NB4 (cell line): ENCODE data around the gene POLR2I.

Source experiments
- DNase-seq: peaks from one replicate; pipeline ENCODE4 v3.0.0; 2010; ENCODE audit warnings: low read depth
- H3K4me3 ChIP-seq: one replicate; pipeline ENCODE4 v1.5.1; 2011; ENCODE audit warnings: mild to moderate bottlenecking, low read depth, low read length, moderate library complexity
- MYC ChIP-seq: IDR thresholded peaks from 2 replicates; pipeline ENCODE4 v1.6.1; 2011; ENCODE audit warnings: low read depth, low read length
- POLR2A ChIP-seq: IDR thresholded peaks from 2 replicates; pipeline ENCODE4 v1.6.1; 2011; ENCODE audit warnings: mild to moderate bottlenecking; ENCODE audit not compliant: insufficient read length; ENCODE audit errors: extremely low read depth
- TF ChIP-seq, protein P1 (sequence below): IDR thresholded peaks from one replicate; pipeline ENCODE4 v1.5.1; 2012; ENCODE audit warnings: low read depth, low read length
- TF ChIP-seq, protein P2 (sequence below): IDR thresholded peaks from 2 replicates; pipeline ENCODE4 v1.6.1; 2011; ENCODE audit warnings: low read depth, low read length

POLR2I gene

DNA sequence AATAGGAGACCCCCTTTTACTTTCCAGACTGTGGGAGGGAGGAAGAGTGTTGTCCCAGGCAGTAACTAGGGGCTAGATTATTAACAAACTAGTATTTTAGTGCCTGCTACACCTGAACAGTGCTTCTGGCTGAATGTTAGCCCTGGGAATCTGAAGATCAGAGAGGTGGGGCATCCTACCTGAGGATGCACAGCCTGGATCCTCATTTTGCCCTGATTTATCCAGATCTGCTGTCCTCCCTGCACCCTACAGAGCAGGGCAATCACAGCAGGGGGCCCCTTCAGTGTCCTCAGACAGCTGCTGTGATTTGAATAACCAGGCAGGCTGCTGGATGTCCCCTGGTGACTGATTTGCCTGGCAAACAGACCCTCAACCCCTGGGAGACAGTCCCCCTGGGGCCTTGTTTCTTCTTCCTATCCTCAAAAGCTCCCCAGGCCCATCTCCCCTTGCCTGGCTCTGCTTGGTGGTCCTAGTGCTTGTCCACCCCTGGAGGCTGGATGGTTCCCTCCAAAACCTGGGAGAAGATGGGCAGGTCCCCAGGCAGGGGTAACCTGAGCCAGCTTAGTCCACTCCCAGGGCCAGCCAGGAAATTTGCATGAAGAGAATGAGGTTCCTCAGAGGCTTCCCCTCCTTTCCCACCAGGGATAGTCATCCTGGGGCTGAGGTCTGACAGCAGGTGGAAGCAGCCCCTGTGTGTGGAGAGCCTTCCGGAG, 4.0 kb downstream of the POLR2I start, which contains the start of gene OVOL3:
Gene OVOL3 (plus strand): TSS at position 657 of the 713 bp plus-strand sequence. CDS start 60 bp downstream, outside the sequence.
- no peak for DNase-seq
- no peak within 1 kb of the TSS for H3K4me3 ChIP-seq
- no peak for TF ChIP-seq POLR2A
- no peak for TF ChIP-seq MYC

DNA sequence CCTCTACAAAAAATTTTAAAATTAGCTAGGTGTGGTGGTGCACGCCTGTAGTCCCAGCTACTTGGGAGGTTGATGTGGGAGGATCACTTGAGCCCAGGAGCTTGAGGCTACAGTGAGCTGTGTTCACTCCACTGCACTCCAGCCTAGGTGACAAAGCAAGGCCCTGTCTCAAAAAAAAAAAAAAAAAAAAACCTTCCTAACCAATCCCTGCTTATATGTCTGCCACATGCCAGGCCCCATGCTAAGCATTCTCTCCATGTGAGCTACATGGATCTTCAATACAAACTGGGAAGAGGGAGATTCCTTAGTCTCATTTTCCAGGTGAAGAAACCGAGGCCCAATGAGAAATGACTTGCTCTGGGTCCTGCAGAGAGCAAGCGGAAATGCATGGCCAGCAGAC, 6.0 kb downstream of the POLR2I start:
- DNase-seq = no peak
- no peak overlapping the region for H3K4me3 ChIP-seq
- TF ChIP-seq, protein P1, sequence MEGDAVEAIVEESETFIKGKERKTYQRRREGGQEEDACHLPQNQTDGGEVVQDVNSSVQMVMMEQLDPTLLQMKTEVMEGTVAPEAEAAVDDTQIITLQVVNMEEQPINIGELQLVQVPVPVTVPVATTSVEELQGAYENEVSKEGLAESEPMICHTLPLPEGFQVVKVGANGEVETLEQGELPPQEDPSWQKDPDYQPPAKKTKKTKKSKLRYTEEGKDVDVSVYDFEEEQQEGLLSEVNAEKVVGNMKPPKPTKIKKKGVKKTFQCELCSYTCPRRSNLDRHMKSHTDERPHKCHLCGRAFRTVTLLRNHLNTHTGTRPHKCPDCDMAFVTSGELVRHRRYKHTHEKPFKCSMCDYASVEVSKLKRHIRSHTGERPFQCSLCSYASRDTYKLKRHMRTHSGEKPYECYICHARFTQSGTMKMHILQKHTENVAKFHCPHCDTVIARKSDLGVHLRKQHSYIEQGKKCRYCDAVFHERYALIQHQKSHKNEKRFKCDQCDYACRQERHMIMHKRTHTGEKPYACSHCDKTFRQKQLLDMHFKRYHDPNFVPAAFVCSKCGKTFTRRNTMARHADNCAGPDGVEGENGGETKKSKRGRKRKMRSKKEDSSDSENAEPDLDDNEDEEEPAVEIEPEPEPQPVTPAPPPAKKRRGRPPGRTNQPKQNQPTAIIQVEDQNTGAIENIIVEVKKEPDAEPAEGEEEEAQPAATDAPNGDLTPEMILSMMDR = no peak
- TF ChIP-seq, protein P2, sequence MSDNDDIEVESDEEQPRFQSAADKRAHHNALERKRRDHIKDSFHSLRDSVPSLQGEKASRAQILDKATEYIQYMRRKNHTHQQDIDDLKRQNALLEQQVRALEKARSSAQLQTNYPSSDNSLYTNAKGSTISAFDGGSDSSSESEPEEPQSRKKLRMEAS = no peak
- no peak for TF ChIP-seq MYC
- no peak for TF ChIP-seq POLR2A

DNA sequence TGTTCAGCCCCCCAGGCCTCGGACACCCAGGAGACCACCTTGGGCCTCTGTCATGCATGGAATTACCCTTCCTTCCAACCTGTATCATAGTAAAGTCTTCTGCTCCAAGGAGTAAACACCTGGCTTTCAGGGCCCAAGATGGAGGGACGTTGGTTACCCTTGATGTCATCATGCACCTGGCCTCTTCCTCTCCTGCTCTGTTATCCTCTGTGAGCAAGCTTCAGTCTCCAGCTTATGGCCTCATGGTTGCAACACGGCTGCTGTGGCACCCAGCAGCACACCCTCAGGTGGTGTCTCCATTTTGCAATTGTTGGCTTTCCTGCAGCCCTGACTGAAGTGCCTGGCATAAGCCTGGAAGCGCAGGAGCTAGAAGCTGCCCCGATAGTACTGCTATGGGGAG, 7.7 kb downstream of the POLR2I start:
- TF ChIP-seq POLR2A (no peak), MYC (no peak)
- no peak for DNase-seq

DNA sequence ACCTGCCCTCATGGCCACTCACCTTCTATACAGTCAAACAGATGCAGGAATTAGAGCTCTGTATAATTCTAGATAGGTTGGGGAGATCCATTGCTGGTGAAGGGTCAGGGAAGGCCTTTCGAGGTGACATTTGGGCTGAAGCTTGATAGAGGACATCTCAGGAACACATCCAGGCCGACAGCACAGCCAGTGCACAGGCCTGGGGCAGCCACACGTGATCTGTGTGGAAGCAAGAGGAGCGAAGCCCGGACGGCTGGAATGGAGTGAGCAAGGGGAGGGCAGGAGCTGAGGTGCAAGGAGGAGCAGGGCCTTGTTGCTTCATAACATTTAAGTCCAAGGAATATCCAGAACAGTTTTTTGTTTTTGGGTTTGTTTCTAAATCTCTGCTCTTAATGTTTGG, 8.2 kb downstream of the POLR2I start:
- TF ChIP-seq, protein P2 = no peak
- TF ChIP-seq, protein P1 = no peak
- TF ChIP-seq MYC = no peak
- no peak for TF ChIP-seq POLR2A
- H3K4me3 ChIP-seq = no peak overlapping the region
- DNase-seq = no peak

More for the DNA sequence above, 7.7 kb downstream of the POLR2I start:
- no peak overlapping the region for H3K4me3 ChIP-seq

DNA sequence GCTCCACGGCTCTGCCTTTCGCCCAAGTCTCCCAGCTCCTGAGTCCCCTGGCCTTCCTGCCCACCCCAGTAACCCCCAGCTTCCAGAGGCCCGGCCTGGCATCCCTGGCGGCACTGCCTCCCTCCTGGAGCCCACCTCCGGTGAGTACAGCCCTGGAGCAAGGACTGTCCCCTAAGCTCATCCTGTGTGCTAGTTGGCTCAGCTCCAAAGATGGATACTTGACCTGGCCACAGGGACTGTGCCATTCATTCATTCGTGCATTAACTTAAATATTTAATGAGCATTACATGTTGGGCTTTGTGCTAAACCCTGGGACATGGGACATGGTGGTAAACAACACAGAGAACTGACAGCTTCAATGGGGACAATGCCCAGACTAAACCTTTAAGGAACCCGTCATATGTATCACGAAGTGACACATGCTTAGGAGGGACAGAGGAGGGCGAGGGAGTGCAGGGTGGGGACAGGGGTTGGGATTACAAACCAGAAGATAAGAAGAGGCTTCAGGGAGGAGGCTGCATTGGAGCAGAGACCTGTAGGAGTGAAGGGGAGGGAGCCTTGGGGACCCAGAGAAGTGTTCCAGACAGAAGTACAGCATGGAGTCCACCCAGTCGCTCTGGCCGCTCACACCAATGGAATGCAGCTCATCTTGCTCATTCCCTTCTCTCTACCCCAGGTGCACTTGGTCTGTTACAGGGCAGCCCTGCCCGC, 10.7 kb downstream of the POLR2I start:
- no peak for TF ChIP-seq MYC
- TF ChIP-seq, protein P2 = no peak
- TF ChIP-seq, protein P1 = no peak
- DNase-seq = no peak
- no peak overlapping the region for H3K4me3 ChIP-seq

DNA sequence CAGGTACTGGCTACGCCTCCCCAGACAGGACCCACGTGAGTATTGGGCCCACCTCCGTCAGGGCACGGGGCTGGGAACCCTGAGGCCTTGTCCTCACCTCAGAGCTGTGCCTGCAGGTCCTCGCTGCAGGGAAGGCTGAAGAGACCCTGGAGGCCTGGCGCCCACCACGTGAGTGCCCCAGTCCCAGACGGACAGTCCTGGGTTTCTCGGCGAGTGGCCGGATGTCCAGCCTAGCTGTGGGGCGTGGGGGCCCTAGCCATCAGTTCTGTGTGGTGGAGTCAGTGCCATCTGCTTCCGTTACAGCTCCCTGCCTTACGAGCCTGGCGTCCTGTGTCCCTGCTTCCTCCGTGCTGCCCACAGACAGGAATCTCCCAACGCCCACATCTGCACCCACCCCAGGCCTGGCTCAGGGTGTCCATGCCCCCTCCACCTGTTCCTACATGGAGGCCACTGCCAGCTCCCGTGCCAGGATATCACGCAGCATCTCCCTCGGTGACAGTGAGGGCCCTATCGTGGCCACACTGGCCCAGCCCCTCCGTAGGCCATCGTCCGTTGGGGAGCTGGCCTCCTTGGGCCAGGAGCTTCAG, 11.5 kb downstream of the POLR2I start:
- TF ChIP-seq POLR2A (no peak), MYC (no peak)
- TF ChIP-seq, protein P1 = no peak
- TF ChIP-seq, protein P2 = no peak
- no peak for DNase-seq
- no peak overlapping the region for H3K4me3 ChIP-seq
